Endothelial cell of umbilical vein (primary cell): Measurements from ENCODE around the gene SLC26A11. TPM values are rescaled to one million over a fixed set of nuclear protein-coding genes. Genes with fewer than 3 reads are reported as not detected.

Source experiments
- BruUV-seq: library from RNA; stranded (reverse); fragments of 400-500 nt; replicated peaks from 2 replicates; lab custom pipeline; 2021; lab: Mats Ljungman, UMichigan
- CTCF ChIA-PET: fragments of 300-600, 350-600 bp; sonication (Branson Sonifier 250); formaldehyde crosslinking; loops from one replicate; lab custom pipeline; 2021; ENCODE audit warnings: antibody characterized with exemption, inconsistent platforms; lab: Charles Lee
- POLR2A ChIA-PET: fragments of 300-600, 350-600 bp; sonication (Branson Sonifier 250); formaldehyde crosslinking; loops from one replicate; lab custom pipeline; 2021; ENCODE audit warnings: antibody characterized with exemption, inconsistent platforms; lab: Charles Lee
- DNase-seq: peaks from one replicate; pipeline ENCODE4 v3.0.0-alpha.2; 2011; ENCODE audit warnings: low read depth, low spot score
- FAIRE-seq: peaks from 2 replicates; lab custom pipeline; 2011; peaks lifted over from hg19 to GRCh38; lab: Jason Lieb, UNC
- H2AFZ ChIP-seq: 2 replicates; pipeline ENCODE4 v1.6.0; 2012; ENCODE audit warnings: low read depth, low read length, control low read depth, inconsistent platforms
- H3K27ac ChIP-seq: 2 replicates; pipeline ENCODE4 v1.5.1; 2011; ENCODE audit warnings: low read depth, mild to moderate bottlenecking, control low read depth, low read length, moderate library complexity; ENCODE audit not compliant: insufficient read depth
- H3K27me3 ChIP-seq, 2 experiments: 2 replicates each; pipeline versions ENCODE4 v1.6.0 to v1.6.1; 2011; ENCODE audit warnings: low read length in 2 of 2, mixed read lengths in 1 of 2; ENCODE audit not compliant: control insufficient read depth in 2 of 2, insufficient read depth in 2 of 2
- H3K36me3 ChIP-seq, 2 experiments: 2 replicates in 1 of 2; 3 replicates in 1 of 2; pipeline ENCODE4 v1.5.1; 2011; ENCODE audit warnings: low read length in 2 of 2, mild to moderate bottlenecking in 1 of 2, moderate library complexity in 1 of 2; ENCODE audit not compliant: control insufficient read depth in 2 of 2, insufficient read depth in 2 of 2; ENCODE audit errors: extremely low read depth in 1 of 2
- H3K4me1 ChIP-seq: 3 replicates; pipeline ENCODE4 v1.5.1; 2011; ENCODE audit warnings: mild to moderate bottlenecking, low read length; ENCODE audit not compliant: control insufficient read depth, insufficient read depth; ENCODE audit errors: extremely low read depth
- H3K4me2 ChIP-seq: 2 replicates; pipeline ENCODE4 v1.6.1; 2011; ENCODE audit warnings: low read length, control low read depth, mixed read lengths; ENCODE audit not compliant: insufficient read depth
- H3K4me3 ChIP-seq, 3 experiments: fragments of 200-600 bp in 1 of 3; sonication (generic), shearing (Covaris generic) in 1 of 3; replicated peaks in 1 of 3; 2 replicates each; pipeline ENCODE4 v1.5.1; 2011 to 2016; ENCODE audit warnings: control low read depth in 3 of 3, low read length in 3 of 3, mild to moderate bottlenecking in 2 of 3, inconsistent platforms in 1 of 3, low read depth in 1 of 3, moderate library complexity in 1 of 3; ENCODE audit not compliant: insufficient read depth in 1 of 3
- H3K79me2 ChIP-seq: 2 replicates; pipeline ENCODE4 v1.6.0; 2012; ENCODE audit warnings: low read length, inconsistent platforms; ENCODE audit not compliant: control insufficient read depth, insufficient read depth
- H3K9ac ChIP-seq: replicated peaks from 2 replicates; pipeline ENCODE3; 2011; ENCODE audit warnings: low read length, control low read depth; ENCODE audit not compliant: insufficient read depth; ENCODE audit errors: extremely low read depth
- H3K9me1 ChIP-seq: replicated peaks from 3 replicates; pipeline ENCODE4 v1.6.0; 2011; ENCODE audit warnings: mild to moderate bottlenecking, low read length; ENCODE audit not compliant: control insufficient read depth, insufficient read depth; ENCODE audit errors: extremely low read depth
- H3K9me3 ChIP-seq: replicated peaks from 2 replicates; pipeline ENCODE4 v1.5.1; 2012; ENCODE audit warnings: low read length, inconsistent platforms; ENCODE audit not compliant: control insufficient read depth, insufficient read depth
- H4K20me1 ChIP-seq: replicated peaks from 2 replicates; pipeline ENCODE3; 2011; ENCODE audit warnings: mild to moderate bottlenecking, low read length; ENCODE audit not compliant: control insufficient read depth, insufficient read depth; ENCODE audit errors: extremely low read depth
- CTCF ChIP-seq, 2 donors: IDR thresholded peaks; 1 replicate in 1 of 2; 2 replicates in 1 of 2; pipeline ENCODE4 v1.5.1; 2011; ENCODE audit warnings: low read length in 2 of 2, mild to moderate bottlenecking in 2 of 2, moderate library complexity in 2 of 2, control low read depth in 1 of 2, inconsistent platforms in 1 of 2, low read depth in 1 of 2; ENCODE audit not compliant: insufficient read depth in 1 of 2; ENCODE audit errors: extremely low read depth in 1 of 2
- EZH2 ChIP-seq: IDR thresholded peaks from 2 replicates; pipeline ENCODE4 v1.6.1; 2012; ENCODE audit warnings: borderline replicate concordance, low read depth, mild to moderate bottlenecking, moderate library complexity, low read length, inconsistent platforms; ENCODE audit not compliant: severe bottlenecking
- FOS ChIP-seq: IDR thresholded peaks from 2 replicates; pipeline ENCODE4 v1.6.1; 2011; ENCODE audit warnings: mild to moderate bottlenecking, low read length, moderate library complexity, borderline replicate concordance; ENCODE audit not compliant: insufficient read depth
- GATA2 ChIP-seq: IDR thresholded peaks from 2 replicates; pipeline ENCODE4 v1.7.0; 2011; ENCODE audit warnings: low read depth, mild to moderate bottlenecking, moderate library complexity, mixed read lengths, low read length; ENCODE audit not compliant: insufficient read length, insufficient read depth
- JUN ChIP-seq: IDR thresholded peaks from 2 replicates; pipeline ENCODE4 v1.6.1; 2011; ENCODE audit warnings: borderline replicate concordance, low read depth; ENCODE audit not compliant: insufficient read length, insufficient read depth
- MAX ChIP-seq: IDR thresholded peaks from 2 replicates; pipeline ENCODE4 v1.6.1; 2011; ENCODE audit not compliant: insufficient read depth, insufficient read length
- MYC ChIP-seq: IDR thresholded peaks from one replicate; pipeline ENCODE4 v1.6.1; 2011; ENCODE audit warnings: mild to moderate bottlenecking, low read depth, low read length
- POLR2A ChIP-seq: IDR thresholded peaks from 2 replicates; pipeline ENCODE4 v1.6.1; 2012; ENCODE audit warnings: low read depth, mild to moderate bottlenecking, control low read depth, low read length
- POLR2AphosphoS5 ChIP-seq: IDR thresholded peaks from 2 replicates; pipeline ENCODE4 v1.6.1; 2012; ENCODE audit warnings: low read depth, mild to moderate bottlenecking, control low read depth, low read length, moderate library complexity; ENCODE audit not compliant: insufficient read depth
- dilution Hi-C: fragments of 300-500 bp; cut with MboI; formaldehyde crosslinking; loops from one replicate; pipeline ENCODE4 v1.15.0; 2019; ENCODE audit warnings: low sequenced_read_pairs; ENCODE audit not compliant: extremely low pct_ligation_motif_present
- intact Hi-C: fragments of 100-400 bp; cut with micrococcal nuclease; formaldehyde crosslinking; loops from one replicate; pipeline ENCODE4 v1.10.0; 2022
- polyA plus RNA-seq, 4 experiments: library from polyadenylated mRNA; depleted of rRNA in 3 of 4; stranded (reverse) in 3 of 4; unstranded in 1 of 4; fragments of >200 nt; gene quantifications; 2 replicates each; pipeline versions ENCODE4 v1.2.1 to v1.2.3, GENCODE V29; 2011 to 2012; ENCODE audit warnings: missing spikeins in 1 of 4
- total RNA-seq: library from RNA; stranded (reverse); gene quantifications from 2 replicates; pipeline ENCODE4 v1.2.3, GENCODE V29; 2021

SLC26A11 gene
- total and polyA plus RNA-seq, 2 donors (not counting 3 experiments of a cell fraction or from before 2014, with no cell fraction given): 25.2 to 33.0 TPM

- dilution Hi-C loops (no loop called here), intact Hi-C loops (loop anchor here (2.0 to 5.0 kb wide), 3 partner anchors 16 to 116 kb away; partner anchors contain the start of gene EIF4A3)
- Histone ChIP-seq H3K79me2 (peaks cover 22% of the 10 kb centered on the region), H3K9ac (no peak overlapping the region), H3K36me3 (peaks cover 2% of the 10 kb centered on the region in 2 experiments), H3K4me2 (no peak overlapping the region), H3K4me1 (peaks cover 30% of the 10 kb centered on the region), H2AFZ (no peak overlapping the region), H3K27ac (no peak overlapping the region), H3K9me1 (no peaks in the 10 kb centered on the region), H3K4me3 (no peak overlapping the region), H4K20me1 (no peaks in the 10 kb centered on the region), H3K9me3 (no peaks in the 10 kb centered on the region), H3K27me3 (no peaks in the 10 kb centered on the region)
- POLR2A ChIA-PET: no interaction called here
- no peak for DNase-seq
- CTCF ChIA-PET: interaction anchor here (0.6 to 1.2 kb wide), 2 partner anchors 15 to 115 kb away, joined by 3 to 6 read pairs; partner anchors contain the start of gene EIF4A3
- TF ChIP-seq POLR2AphosphoS5 (no peak), FOS (no peak), MYC (no peak), MAX (no peak), CTCF (IDR thresholded peaks at IDR 0.05; ENCODE audit: extremely low read depth in 1 of 2, insufficient read depth in 1 of 2, low read depth in 1 of 2, low read length in 2 of 2) (no peak), JUN (no peak), POLR2A (no peak), GATA2 (no peak), EZH2 (no peak)
- FAIRE-seq: no peak
- BruUV-seq: no TSS peak
Observed at GRCh38 chr17:80262775-80263244, 42.6 kb downstream of the SLC26A11 start.
